H1 (cell line): ENCODE data around the gene EPB41L4B. TPM values are rescaled to one million over a fixed set of nuclear protein-coding genes. Genes with fewer than 3 reads are reported as not detected.

Experiments
- CTCF ChIA-PET: fragments of 300-600 bp; sonication (Branson Sonifier 250); formaldehyde crosslinking; loops from one replicate; lab custom pipeline; 2021; ENCODE audit not compliant: partially characterized antibody; lab: Charles Lee
- POLR2A ChIA-PET: fragments of 300-600 bp; sonication (Branson Sonifier 250); formaldehyde crosslinking; loops from one replicate; lab custom pipeline; 2021; ENCODE audit warnings: inconsistent platforms; ENCODE audit not compliant: partially characterized antibody; lab: Charles Lee
- DNase-seq, 2 experiments: peaks; one replicate each; pipeline versions ENCODE4 v3.0.0 to v3.0.0-alpha.2; 2010 to 2022; ENCODE audit warnings: low spot score in 2 of 2, low read depth in 1 of 2, mixed read lengths in 1 of 2
- FAIRE-seq: peaks from 2 replicates; lab custom pipeline; 2011; peaks lifted over from hg19 to GRCh38; lab: Jason Lieb, UNC
- H2AFZ ChIP-seq: 2 replicates; pipeline ENCODE4 v1.8.1; 2012; ENCODE audit warnings: low read length, inconsistent platforms
- H2AK5ac ChIP-seq: 2 replicates; pipeline ENCODE4 v1.6.1; 2013; ENCODE audit warnings: low read depth, low read length
- H2BK120ac ChIP-seq: replicated peaks from 2 replicates; pipeline ENCODE3; 2013; ENCODE audit warnings: low read depth, low read length, inconsistent platforms
- H2BK12ac ChIP-seq: 2 replicates; pipeline ENCODE4 v1.6.1; 2013; ENCODE audit warnings: low read depth, low read length
- H2BK15ac ChIP-seq: 2 replicates; pipeline ENCODE4 v1.6.1; 2013; ENCODE audit warnings: low read length
- H2BK20ac ChIP-seq: 2 replicates; pipeline ENCODE4 v1.6.1; 2013; ENCODE audit warnings: low read length
- H2BK5ac ChIP-seq: 2 replicates; pipeline ENCODE4 v1.6.1; 2013; ENCODE audit warnings: low read depth, low read length
- H3K14ac ChIP-seq: 2 replicates; pipeline ENCODE4 v1.6.1; 2013; ENCODE audit warnings: inconsistent platforms; ENCODE audit not compliant: insufficient read length
- H3K18ac ChIP-seq: 2 replicates; pipeline ENCODE4 v1.6.1; 2013; ENCODE audit warnings: low read length; ENCODE audit errors: extremely low read depth
- H3K23ac ChIP-seq: 2 replicates; pipeline ENCODE4 v1.6.1; 2013; ENCODE audit warnings: inconsistent platforms; ENCODE audit not compliant: insufficient read length
- H3K23me2 ChIP-seq: 2 replicates; pipeline ENCODE4 v1.6.1; 2013; ENCODE audit warnings: low read depth, low read length
- H3K27ac ChIP-seq: 2 replicates; pipeline ENCODE4 v1.6.1; 2011; ENCODE audit warnings: low read depth, low read length, inconsistent platforms
- H3K27me3 ChIP-seq, 4 experiments: replicated peaks in 1 of 4; 1 replicate in 1 of 4; 2 replicates in 3 of 4; pipeline versions ENCODE4 v1.6.1 to v1.8.1; 2011 to 2013; ENCODE audit warnings: low read length in 3 of 4, mild to moderate bottlenecking in 3 of 4, inconsistent platforms in 2 of 4, mixed read lengths in 2 of 4, moderate library complexity in 1 of 4; ENCODE audit not compliant: control insufficient read depth in 3 of 4, insufficient read depth in 3 of 4; ENCODE audit errors: extremely low read depth in 1 of 4
- H3K36me3 ChIP-seq, 4 experiments: 2 replicates each; pipeline versions ENCODE4 v1.6.1 to v1.8.1; 2011 to 2013; ENCODE audit warnings: mild to moderate bottlenecking in 4 of 4, low read length in 3 of 4, moderate library complexity in 2 of 4, control low read depth in 1 of 4, inconsistent platforms in 1 of 4; ENCODE audit not compliant: insufficient read depth in 4 of 4, control insufficient read depth in 2 of 4
- H3K4ac ChIP-seq: replicated peaks from 2 replicates; pipeline ENCODE3; 2013; ENCODE audit warnings: low read length, low read depth, mixed read lengths, inconsistent platforms; ENCODE audit not compliant: insufficient read length
- H3K4me1 ChIP-seq, 4 experiments: replicated peaks in 1 of 4; 1 replicate in 1 of 4; 2 replicates in 3 of 4; pipeline versions ENCODE4 v1.6.1 to v1.8.1; 2011 to 2013; ENCODE audit warnings: low read length in 3 of 4, inconsistent platforms in 2 of 4, mixed read lengths in 1 of 4; ENCODE audit not compliant: insufficient read depth in 4 of 4, control insufficient read depth in 3 of 4
- H3K4me2 ChIP-seq, 2 experiments: 2 replicates each; pipeline versions ENCODE4 v1.6.1 to v1.8.1; 2011 to 2013; ENCODE audit warnings: low read depth in 2 of 2, low read length in 2 of 2, control low read depth in 1 of 2, inconsistent platforms in 1 of 2, mild to moderate bottlenecking in 1 of 2; ENCODE audit not compliant: insufficient read depth in 1 of 2
- H3K4me3 ChIP-seq, 4 experiments: fragments of 200-600, 300-600 bp in 1 of 4; sonication (generic), shearing (Covaris generic), sonication (Bioruptor Twin) in 1 of 4; 2 replicates each; pipeline versions ENCODE4 v1.5.1 to v1.8.1; 2011 to 2016; ENCODE audit warnings: low read length in 4 of 4, low read depth in 3 of 4, control low read depth in 2 of 4, inconsistent platforms in 2 of 4, mild to moderate bottlenecking in 2 of 4, mixed read lengths in 1 of 4, moderate library complexity in 1 of 4; ENCODE audit not compliant: insufficient read depth in 2 of 4; ENCODE audit errors: extremely low read depth in 1 of 4
- H3K56ac ChIP-seq: replicated peaks from 2 replicates; pipeline ENCODE3; 2013; ENCODE audit warnings: low read depth, mild to moderate bottlenecking, mixed read lengths, low read length, inconsistent platforms; ENCODE audit not compliant: insufficient read length
- H3K79me1 ChIP-seq: 2 replicates; pipeline ENCODE4 v1.6.1; 2013; ENCODE audit warnings: low read depth, low read length, control low read depth
- H3K79me2 ChIP-seq, 2 experiments: 2 replicates each; pipeline versions ENCODE4 v1.6.1 to v1.8.1; 2012 to 2013; ENCODE audit warnings: low read length in 2 of 2, mild to moderate bottlenecking in 2 of 2, inconsistent platforms in 1 of 2; ENCODE audit not compliant: insufficient read depth in 2 of 2, control insufficient read depth in 1 of 2
- H3K9ac ChIP-seq, 4 experiments: replicated peaks in 1 of 4; 1 replicate in 1 of 4; 2 replicates in 3 of 4; pipeline versions ENCODE4 v1.6.1 to v1.8.1; 2011 to 2013; ENCODE audit warnings: low read depth in 3 of 4, low read length in 3 of 4, control low read depth in 2 of 4, mild to moderate bottlenecking in 2 of 4, moderate library complexity in 2 of 4, inconsistent platforms in 1 of 4; ENCODE audit errors: extremely low read depth in 1 of 4
- H3K9me3 ChIP-seq, 2 experiments: 2 replicates each; pipeline versions ENCODE4 v1.6.1 to v1.8.1; 2012 to 2013; ENCODE audit warnings: mild to moderate bottlenecking in 2 of 2, moderate library complexity in 2 of 2, control low read depth in 1 of 2, inconsistent platforms in 1 of 2, low read depth in 1 of 2, low read length in 1 of 2, mixed read lengths in 1 of 2; ENCODE audit not compliant: insufficient read depth in 2 of 2
- H4K20me1 ChIP-seq, 2 experiments: replicated peaks in 1 of 2; 2 replicates each; pipeline versions ENCODE3 to v1.8.1; 2011 to 2013; ENCODE audit warnings: inconsistent platforms in 2 of 2, low read length in 2 of 2, mild to moderate bottlenecking in 1 of 2; ENCODE audit not compliant: insufficient read depth in 2 of 2, control insufficient read depth in 1 of 2
- H4K5ac ChIP-seq: 2 replicates; pipeline ENCODE4 v1.6.1; 2013; ENCODE audit warnings: low read length, low read depth, mixed read lengths, inconsistent platforms; ENCODE audit not compliant: insufficient read length
- H4K8ac ChIP-seq: 2 replicates; pipeline ENCODE4 v1.8.0; 2013; ENCODE audit warnings: mild to moderate bottlenecking, moderate library complexity, low read length, inconsistent platforms; ENCODE audit not compliant: insufficient read depth; ENCODE audit errors: extremely low read depth
- H4K91ac ChIP-seq: replicated peaks from 2 replicates; pipeline ENCODE3; 2013; ENCODE audit warnings: low read length, mixed read lengths, inconsistent platforms; ENCODE audit not compliant: insufficient read length
- ASH2L ChIP-seq: fragments of 200-600, 300-600 bp; sonication (generic); IDR thresholded peaks from one replicate; pipeline ENCODE4 v1.7.1; 2017; ENCODE audit warnings: low read length
- MAFK ChIP-seq: IDR thresholded peaks from 2 replicates; pipeline ENCODE4 v1.6.1; 2012; ENCODE audit warnings: low read depth, mild to moderate bottlenecking, improper control_type of control experiment, low read length
- SIN3A ChIP-seq, 2 experiments: IDR thresholded peaks in 1 of 2; conservative IDR thresholded peaks in 1 of 2; 2 replicates each; pipeline ENCODE4 v1.6.1; 2011 to 2012; ENCODE audit warnings: low read length in 2 of 2, improper control_type of control experiment in 1 of 2, low read depth in 1 of 2, mild to moderate bottlenecking in 1 of 2
- SP1 ChIP-seq: IDR thresholded peaks from 2 replicates; pipeline ENCODE4 v1.6.1; 2011; ENCODE audit warnings: low read depth, low read length
- polyA plus RNA-seq, 7 experiments: library from polyadenylated mRNA; depleted of rRNA in 3 of 7; stranded (reverse) in 5 of 7; unstranded in 2 of 7; fragments of >200 nt in 5 of 7; fragments of 200-250 nt in 2 of 7; gene quantifications; 1 replicate in 5 of 7; 2 replicates in 1 of 7; 4 replicates in 1 of 7; pipeline versions ENCODE4 v1.2.1 to v1.2.3, GENCODE V29; 2011 to 2013; ENCODE audit warnings: missing spikeins in 2 of 7, mixed read lengths in 2 of 7
- total RNA-seq: library from RNA; stranded (reverse); fragmentation: NEBNext Ultra II Directional; extraction: Animal tissue kit (Norgen Biotek cat#: 25700); gene quantifications from 2 replicates; pipeline ENCODE4 v1.2.1, GENCODE V29; 2021

The EPB41L4B gene
- total and polyA plus RNA-seq, 2 of the 8 experiments (the other 6 are each of a cell fraction or from before 2014, with no cell fraction given) = 11.9 to 25.0 TPM

GRCh38 chr9:109168170-109168569, 152.7 kb downstream of the EPB41L4B start:
- CTCF ChIA-PET = interaction anchor here (5.3 kb wide), 1 partner anchor 16 kb away, joined by 35 read pairs; no protein-coding TSS in a partner anchor
- Histone ChIP-seq H3K4ac (no peak overlapping the region), H3K23ac (no peak overlapping the region), H4K20me1 (no peaks in the 10 kb centered on the region), H3K4me1 (peaks cover 0 to 2% (median 0%) of the 10 kb centered on the region in 4 experiments; a peak in 2 of 7 replicates), H4K8ac (no peak overlapping the region), H2BK15ac (no peak overlapping the region), H3K79me2 (no peaks in the 10 kb centered on the region), H2BK20ac (no peak overlapping the region), H3K9me3 (peaks cover 6% of the 10 kb centered on the region in 2 experiments; a peak in 3 of 4 replicates), H3K56ac (no peak overlapping the region), H3K79me1 (no peaks in the 10 kb centered on the region), H2BK12ac (no peak overlapping the region), H2AFZ (no peak overlapping the region), H3K36me3 (no peaks in the 10 kb centered on the region; a peak in 1 of 8 replicates), H3K23me2 (peaks cover 6% of the 10 kb centered on the region; the same call in 1 of the 2 replicates), H3K14ac (no peak overlapping the region), H3K4me3 (no peak overlapping the region), H2BK120ac (no peak overlapping the region), H2BK5ac (no peak overlapping the region), H2AK5ac (no peak overlapping the region), H3K27me3 (peaks cover 6 to 23% (median 18%) of the 10 kb centered on the region in 4 experiments), H3K4me2 (no peak overlapping the region; a peak in 1 of 4 replicates), H3K9ac (no peak overlapping the region), H4K5ac (no peak overlapping the region), H3K18ac (no peak overlapping the region), H4K91ac (no peak overlapping the region), H3K27ac (no peak overlapping the region)
- no peak for FAIRE-seq
- TF ChIP-seq MAFK (no peak), ASH2L (no peak), SIN3A (conservative IDR thresholded peaks at IDR 0.05 in 1 of 2, IDR thresholded peaks at IDR 0.05 in 1 of 2; ENCODE audit: low read depth in 1 of 2, low read length in 2 of 2) (no peak), SP1 (no peak)
- POLR2A ChIA-PET = interaction anchor here (1.0 to 2.4 kb wide), 2 partner anchors 22 to 50 kb away, joined by 3 to 5 read pairs; no protein-coding TSS in a partner anchor
- DNase-seq = no peak
